Gastroesophageal sphincter (tissue), 3 donors: ENCODE data around the gene TTC39B.

ENCODE experiments used
- POLR2A ChIP-seq, 2 donors: fragments of 450-650 bp; IDR thresholded peaks; one replicate each; pipeline ENCODE4 v1.6.1; 2017; ENCODE audit warnings: antibody characterized with exemption in 2 of 2, mild to moderate bottlenecking in 2 of 2, moderate library complexity in 1 of 2
- TF ChIP-seq, protein P1 (sequence below), 4 experiments: fragments of 200-600 bp in 2 of 4; fragments of 450-650 bp in 2 of 4; sonication (generic) in 1 of 4; IDR thresholded peaks; one replicate each; pipeline ENCODE4 v1.5.1; 2017 to 2019; ENCODE audit warnings: antibody characterized with exemption in 4 of 4, mild to moderate bottlenecking in 2 of 4, moderate library complexity in 2 of 4

DNA sequence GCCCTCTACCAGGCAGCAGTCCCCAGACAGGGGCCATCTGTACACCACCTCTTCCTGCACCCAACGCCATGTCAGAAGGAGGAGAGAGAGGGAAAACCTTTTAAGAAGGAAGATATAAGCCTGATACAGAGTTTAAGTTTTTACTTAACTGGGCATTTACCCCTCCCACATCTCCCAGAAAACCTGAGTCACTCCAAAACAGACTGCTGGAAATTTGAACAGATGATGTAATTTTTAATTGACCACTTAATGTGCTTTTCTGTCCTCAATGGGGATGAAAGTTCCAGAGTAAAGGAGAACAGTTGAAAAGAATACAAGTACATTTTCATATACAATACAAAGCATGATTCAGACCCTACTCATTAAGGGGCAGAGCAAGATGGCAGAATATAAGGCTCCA lies 63.9 kb downstream of the TTC39B start:
- TF ChIP-seq, protein P1, sequence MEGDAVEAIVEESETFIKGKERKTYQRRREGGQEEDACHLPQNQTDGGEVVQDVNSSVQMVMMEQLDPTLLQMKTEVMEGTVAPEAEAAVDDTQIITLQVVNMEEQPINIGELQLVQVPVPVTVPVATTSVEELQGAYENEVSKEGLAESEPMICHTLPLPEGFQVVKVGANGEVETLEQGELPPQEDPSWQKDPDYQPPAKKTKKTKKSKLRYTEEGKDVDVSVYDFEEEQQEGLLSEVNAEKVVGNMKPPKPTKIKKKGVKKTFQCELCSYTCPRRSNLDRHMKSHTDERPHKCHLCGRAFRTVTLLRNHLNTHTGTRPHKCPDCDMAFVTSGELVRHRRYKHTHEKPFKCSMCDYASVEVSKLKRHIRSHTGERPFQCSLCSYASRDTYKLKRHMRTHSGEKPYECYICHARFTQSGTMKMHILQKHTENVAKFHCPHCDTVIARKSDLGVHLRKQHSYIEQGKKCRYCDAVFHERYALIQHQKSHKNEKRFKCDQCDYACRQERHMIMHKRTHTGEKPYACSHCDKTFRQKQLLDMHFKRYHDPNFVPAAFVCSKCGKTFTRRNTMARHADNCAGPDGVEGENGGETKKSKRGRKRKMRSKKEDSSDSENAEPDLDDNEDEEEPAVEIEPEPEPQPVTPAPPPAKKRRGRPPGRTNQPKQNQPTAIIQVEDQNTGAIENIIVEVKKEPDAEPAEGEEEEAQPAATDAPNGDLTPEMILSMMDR (IDR thresholded peaks at IDR 0.05): no peak
- no peak for TF ChIP-seq POLR2A (IDR thresholded peaks at IDR 0.05)
